Mucosa of descending colon (tissue), 3 donors: ENCODE data around the gene COBL. TPM values are rescaled to one million over a fixed set of nuclear protein-coding genes. Genes with fewer than 3 reads are reported as not detected.

Experiments used
- ATAC-seq: fragments of 200-7000 bp; cut with Tn5 transposase; one replicate; pipeline ENCODE4 v1.9.1; 2020; ENCODE audit warnings: mild to moderate bottlenecking, moderate library complexity
- DNase-seq, 3 donors: peaks; one replicate each; pipeline ENCODE4 v3.0.0-alpha.2; 2020
- H3K36me3 ChIP-seq: fragments of 200-600 bp; one replicate; pipeline ENCODE4 v1.8.0; 2021; ENCODE audit warnings: low read depth, mild to moderate bottlenecking
- H3K4me1 ChIP-seq: fragments of 200-600 bp; one replicate; pipeline ENCODE4 v1.8.0; 2021; ENCODE audit warnings: low read depth, mild to moderate bottlenecking
- H3K4me3 ChIP-seq: fragments of 200-600 bp; one replicate; pipeline ENCODE4 v1.8.0; 2021; ENCODE audit warnings: mild to moderate bottlenecking
- H3K9me3 ChIP-seq: fragments of 200-600 bp; one replicate; pipeline ENCODE4 v1.8.0; 2021; ENCODE audit warnings: mild to moderate bottlenecking
- CTCF ChIP-seq: fragments of 200-600 bp; IDR thresholded peaks from one replicate; pipeline ENCODE4 v1.8.0; 2022; ENCODE audit warnings: antibody characterized with exemption, mild to moderate bottlenecking
- intact Hi-C, 2 donors: fragments of 100-400 bp; cut with DNase I in 1 of 2; cut with micrococcal nuclease in 1 of 2; formaldehyde crosslinking; loops; one replicate each; pipeline versions ENCODE4 v1.11.0 to v1.11.1; 2022; cut with DNase I, micrococcal nuclease
- total RNA-seq, 3 donors: library from RNA; stranded (reverse); fragmentation: NEBNext Ultra II Directional in 2 of 3; extraction: Animal tissue kit (Norgen Biotek cat#: 25700) in 2 of 3; gene quantifications; one replicate each; pipeline versions ENCODE4 v1.2.1 to v1.2.4, GENCODE V29; 2021 to 2023
- donor health status: DM: no; HTN: no; CAD: no; lungs with moderate emphysema.
- donor health status: DM: no; HTN: no; CAD: no.
- donor health status: DM: no; HTN: yes; CAD: no.

The COBL gene
- total RNA-seq, 3 donors from 2014 or later: 48.6 to 91.8 (median 56.6) TPM

GRCh38 chr7:51046103-51046466, 270.5 kb downstream of the COBL start:
- peak; percentile 69 for ATAC-seq
- Histone ChIP-seq H3K4me3 (no peak overlapping the region), H3K9me3 (no peaks in the 10 kb centered on the region), H3K36me3 (no peaks in the 10 kb centered on the region), H3K4me1 (no peaks in the 10 kb centered on the region)
- DNase-seq: no peak
- intact Hi-C loops: no loop called here
- TF ChIP-seq CTCF: no peak

- no peaks in the 10 kb centered on the region for H3K36me3 ChIP-seq
- intact Hi-C loops: no loop called here
- TF ChIP-seq CTCF: no peak
- H3K4me3 ChIP-seq: no peak overlapping the region
- ATAC-seq (peak; percentile 38), DNase-seq (no peak)
- no peaks in the 10 kb centered on the region for H3K9me3 ChIP-seq
- no peaks in the 10 kb centered on the region for H3K4me1 ChIP-seq
These were observed 271.1 kb downstream of the COBL start for GRCh38 chr7:51045319-51046102.

- Histone ChIP-seq H3K9me3 (no peaks in the 10 kb centered on the region), H3K36me3 (no peaks in the 10 kb centered on the region), H3K4me1 (no peaks in the 10 kb centered on the region), H3K4me3 (no peak overlapping the region)
- ATAC-seq (no peak), DNase-seq (no peak)
- intact Hi-C loops: no loop called here
- TF ChIP-seq CTCF: no peak
These were observed 273.1 kb downstream of the COBL start for GRCh38 chr7:51043461-51043860.

GRCh38 chr7:51040787-51041186, 275.8 kb downstream of the COBL start:
- no peak overlapping the region for H3K4me3 ChIP-seq
- no peaks in the 10 kb centered on the region for H3K4me1 ChIP-seq
- no peaks in the 10 kb centered on the region for H3K9me3 ChIP-seq
- no peak for DNase-seq
- no peak for TF ChIP-seq CTCF
- no peak for ATAC-seq
- no peaks in the 10 kb centered on the region for H3K36me3 ChIP-seq
- intact Hi-C loops: no loop called here

GRCh38 chr7:51038573-51038972, 278.0 kb downstream of the COBL start:
- no peak for ATAC-seq
- Histone ChIP-seq H3K4me1 (no peaks in the 10 kb centered on the region), H3K4me3 (no peak overlapping the region), H3K9me3 (no peaks in the 10 kb centered on the region), H3K36me3 (no peaks in the 10 kb centered on the region)
- intact Hi-C loops: no loop called here
- DNase-seq: no peak
- TF ChIP-seq CTCF: no peak
